T-helper 2 cell treated with Interferon-gamma antibody and Interleukin-4, amounts not matched to agents 5 μg/mL and 100 μg/mL, for 36 hours (primary cell): ENCODE results near the gene TEX51.

ENCODE experiments used
- DNase-seq: peaks from one replicate; pipeline ENCODE4 v3.0.0; 2021; ENCODE audit warnings: low spot score
- H3K27ac Mint-ChIP-seq: one replicate; pipeline ENCODE4 v1.8.0; 2021; ENCODE audit warnings: mild to moderate bottlenecking, mixed read lengths
- H3K27me3 Mint-ChIP-seq: one replicate; pipeline ENCODE4 v1.8.0; 2021; ENCODE audit warnings: low read depth, mixed read lengths
- H3K36me3 Mint-ChIP-seq: one replicate; pipeline ENCODE4 v1.8.0; 2021; ENCODE audit warnings: low read depth, mixed read lengths
- H3K4me1 Mint-ChIP-seq: one replicate; pipeline ENCODE4 v1.8.0; 2021; ENCODE audit warnings: low read depth, mixed read lengths
- H3K4me3 Mint-ChIP-seq: one replicate; pipeline ENCODE4 v1.8.0; 2022; ENCODE audit warnings: mild to moderate bottlenecking, moderate library complexity, mixed read lengths
- H3K9me3 Mint-ChIP-seq: one replicate; pipeline ENCODE4 v1.8.0; 2021; ENCODE audit warnings: mixed read lengths

Gene TEX51

DNA sequence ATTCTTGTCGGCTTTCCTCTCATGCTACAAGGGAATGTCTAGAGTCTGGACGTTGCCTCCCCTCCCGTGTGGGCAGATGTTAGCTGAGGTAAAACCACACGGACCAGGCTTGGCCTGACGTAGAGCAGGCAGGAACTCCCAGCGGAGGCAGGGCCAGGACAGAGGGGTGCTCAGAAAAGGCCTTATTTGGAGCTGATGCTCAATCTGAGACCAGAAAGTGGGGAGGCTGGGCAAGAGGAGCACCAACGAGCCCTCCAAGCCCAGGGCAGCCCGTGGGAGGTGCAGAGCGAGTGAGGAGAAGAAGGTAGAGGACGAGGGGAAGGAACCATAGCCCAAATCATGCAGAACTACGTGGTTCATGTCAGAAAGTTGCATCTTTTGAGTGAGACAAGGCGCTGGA lies 9.0 kb downstream of the TEX51 start:
- no peak for DNase-seq
- no peak overlapping the region for H3K4me3 Mint-ChIP-seq
- no peak overlapping the region for H3K27ac Mint-ChIP-seq
- no peaks in the 10 kb centered on the region for H3K36me3 Mint-ChIP-seq
- no peaks in the 10 kb centered on the region for H3K4me1 Mint-ChIP-seq
- no peaks in the 10 kb centered on the region for H3K9me3 Mint-ChIP-seq
- H3K27me3 Mint-ChIP-seq = peaks cover 3% of the 10 kb centered on the region

DNA sequence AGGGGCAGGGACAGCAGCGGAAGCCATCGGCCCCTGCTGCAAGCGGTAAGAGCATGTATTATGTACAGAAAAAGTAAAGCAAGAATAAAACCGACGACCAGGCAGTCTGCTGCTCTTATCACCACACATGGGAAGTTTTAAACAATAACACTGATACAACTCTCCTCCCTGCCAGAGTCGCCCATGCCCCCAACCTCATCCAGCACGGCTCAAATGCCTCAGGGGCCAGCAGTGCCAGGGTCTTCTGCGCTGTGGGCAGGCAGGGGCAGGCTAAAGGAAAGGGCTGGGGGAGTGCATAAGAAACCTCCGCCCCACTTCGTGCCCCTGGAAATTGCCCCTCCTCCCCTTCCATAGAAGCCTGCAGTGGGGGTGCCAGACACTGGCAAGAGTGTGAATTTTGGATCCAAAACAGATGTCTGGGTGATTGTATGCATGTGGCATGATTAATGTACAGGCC lies 10.1 kb downstream of the TEX51 start:
- no peak for DNase-seq

DNA sequence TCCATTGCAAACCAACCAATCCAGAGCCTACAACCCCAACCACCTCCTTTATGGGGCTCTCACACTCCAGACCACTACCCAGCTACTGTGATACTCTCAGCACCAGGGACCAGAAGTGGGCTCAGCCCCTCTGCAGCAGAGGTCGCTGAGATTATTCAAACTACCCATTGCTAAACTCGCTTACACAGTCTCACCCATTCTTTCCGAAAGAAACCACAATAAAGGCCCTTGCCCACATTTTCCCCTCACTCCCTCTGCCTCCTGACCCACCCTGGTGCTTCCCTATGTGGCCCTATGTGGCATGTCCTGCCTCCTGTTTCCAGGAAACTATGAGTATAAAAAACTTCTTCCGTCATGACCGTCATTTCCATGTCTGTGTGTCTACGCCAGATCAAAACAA lies 10.7 kb downstream of the TEX51 start:
- no peak for DNase-seq
- Mint-ChIP-seq H3K4me3 (no peak overlapping the region), H3K9me3 (no peaks in the 10 kb centered on the region), H3K36me3 (no peaks in the 10 kb centered on the region), H3K4me1 (no peaks in the 10 kb centered on the region), H3K27ac (no peak overlapping the region), H3K27me3 (peaks cover 3% of the 10 kb centered on the region)

More for the DNA sequence above, 10.1 kb downstream of the TEX51 start:
- no peaks in the 10 kb centered on the region for H3K9me3 Mint-ChIP-seq
- no peak overlapping the region for H3K27ac Mint-ChIP-seq
- H3K4me1 Mint-ChIP-seq = no peaks in the 10 kb centered on the region
- peaks cover 3% of the 10 kb centered on the region for H3K27me3 Mint-ChIP-seq
- H3K36me3 Mint-ChIP-seq = no peaks in the 10 kb centered on the region
- H3K4me3 Mint-ChIP-seq = no peak overlapping the region

DNA sequence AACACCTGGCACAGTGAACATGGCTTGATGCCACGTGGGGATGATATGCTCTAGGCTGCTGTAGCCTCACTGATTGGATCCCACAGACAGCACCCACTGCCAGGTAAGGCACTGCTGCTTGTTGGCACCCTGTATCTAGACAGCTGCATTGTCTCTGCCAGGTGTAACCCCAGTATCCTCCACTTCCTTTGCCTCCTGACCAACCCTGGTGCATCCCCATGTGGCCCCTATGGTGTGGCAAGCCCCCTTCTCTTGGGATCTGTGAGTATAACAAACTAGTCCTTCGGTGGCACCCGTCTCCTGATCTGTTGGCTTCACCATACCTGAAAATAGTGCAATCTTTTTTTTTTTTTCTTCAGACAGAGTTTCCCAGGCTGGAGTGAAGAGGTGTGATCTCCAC lies 11.1 kb downstream of the TEX51 start:
- Mint-ChIP-seq H3K27ac (no peak overlapping the region), H3K4me1 (no peaks in the 10 kb centered on the region), H3K36me3 (no peaks in the 10 kb centered on the region), H3K9me3 (no peaks in the 10 kb centered on the region), H3K27me3 (peaks cover 3% of the 10 kb centered on the region), H3K4me3 (no peak overlapping the region)
- no peak for DNase-seq

DNA sequence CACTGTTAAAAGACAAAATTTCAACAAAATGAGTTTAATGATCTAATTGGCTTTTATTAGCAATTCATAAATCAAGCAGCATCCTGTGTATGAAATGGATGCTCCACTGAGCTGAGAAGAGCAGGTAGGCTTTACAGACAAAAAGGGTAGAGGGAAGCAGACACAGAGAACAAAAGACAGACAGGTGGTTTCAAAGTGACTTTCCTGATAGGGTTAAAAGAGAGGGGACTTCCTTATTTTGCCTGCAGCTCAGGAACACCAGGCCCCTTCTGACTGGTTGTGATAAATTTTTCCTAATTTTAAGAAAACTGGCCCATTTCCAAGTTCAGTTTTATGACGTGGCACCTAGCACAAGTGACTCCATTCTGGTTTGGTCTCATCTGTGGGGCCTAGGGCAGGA lies 11.9 kb downstream of the TEX51 start:
- Mint-ChIP-seq H3K9me3 (no peaks in the 10 kb centered on the region), H3K27ac (no peak overlapping the region), H3K4me1 (no peaks in the 10 kb centered on the region), H3K4me3 (no peak overlapping the region), H3K36me3 (no peaks in the 10 kb centered on the region), H3K27me3 (peaks cover 2% of the 10 kb centered on the region)
- no peak for DNase-seq

DNA sequence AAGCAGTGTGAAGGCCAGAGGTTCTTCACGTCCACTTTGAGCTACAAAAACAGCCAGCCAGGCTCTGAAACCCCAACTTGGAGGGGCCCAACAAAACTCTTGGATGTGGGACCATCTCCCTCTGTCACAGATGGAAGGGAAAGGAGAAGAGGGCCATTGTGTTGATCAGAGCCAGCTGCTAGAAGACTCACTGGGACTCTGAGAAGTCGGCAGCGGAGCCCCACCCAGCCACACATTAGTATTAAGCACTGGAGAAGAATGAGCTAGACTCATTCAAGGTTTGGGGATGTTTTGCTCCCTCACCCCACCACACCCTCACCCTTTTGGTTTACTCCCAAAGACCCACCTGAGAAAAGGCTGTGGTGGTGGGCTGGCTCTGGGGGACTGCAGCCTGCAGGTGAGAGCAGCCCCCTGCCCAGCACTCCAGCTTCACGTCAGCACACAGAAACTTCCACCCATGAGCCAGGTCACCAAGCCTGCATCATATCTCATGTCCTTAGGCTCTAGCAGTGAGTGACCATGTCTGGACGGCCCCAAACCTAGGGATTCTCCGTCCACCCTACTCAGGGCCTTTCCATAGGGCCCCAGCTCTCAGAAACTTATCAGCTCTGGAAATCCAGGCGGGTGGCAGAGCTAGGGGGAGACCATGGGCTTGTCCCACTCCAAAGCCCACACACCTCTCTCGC lies 12.6 kb downstream of the TEX51 start:
- H3K4me3 Mint-ChIP-seq = no peak overlapping the region
- H3K36me3 Mint-ChIP-seq = no peaks in the 10 kb centered on the region
- H3K27me3 Mint-ChIP-seq = no peaks in the 10 kb centered on the region
- H3K27ac Mint-ChIP-seq = no peak overlapping the region
- H3K9me3 Mint-ChIP-seq = no peaks in the 10 kb centered on the region
- no peak for DNase-seq
- no peaks in the 10 kb centered on the region for H3K4me1 Mint-ChIP-seq

DNA sequence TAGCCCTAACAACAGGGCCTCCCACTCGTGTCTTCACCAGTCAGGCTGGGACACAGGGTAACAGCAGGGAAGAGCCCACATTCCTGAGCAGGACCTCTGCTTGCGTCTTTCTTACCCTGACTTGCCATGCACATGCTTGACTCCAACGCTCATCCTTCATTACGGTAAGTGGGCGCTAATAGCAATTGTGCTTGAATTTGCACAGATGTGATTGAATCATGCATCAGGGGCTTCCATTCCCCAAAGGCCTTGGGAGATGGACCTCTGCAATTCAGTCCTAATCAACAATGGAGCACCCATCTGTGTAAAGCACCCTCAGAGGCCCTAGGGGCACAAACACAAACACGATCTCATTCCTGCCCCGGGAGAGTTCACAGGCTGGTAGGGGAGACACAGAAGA lies 13.5 kb downstream of the TEX51 start:
- Mint-ChIP-seq H3K36me3 (no peaks in the 10 kb centered on the region), H3K27me3 (no peaks in the 10 kb centered on the region), H3K9me3 (no peaks in the 10 kb centered on the region), H3K27ac (no peak overlapping the region), H3K4me1 (no peaks in the 10 kb centered on the region), H3K4me3 (no peak overlapping the region)
- DNase-seq = no peak

DNA sequence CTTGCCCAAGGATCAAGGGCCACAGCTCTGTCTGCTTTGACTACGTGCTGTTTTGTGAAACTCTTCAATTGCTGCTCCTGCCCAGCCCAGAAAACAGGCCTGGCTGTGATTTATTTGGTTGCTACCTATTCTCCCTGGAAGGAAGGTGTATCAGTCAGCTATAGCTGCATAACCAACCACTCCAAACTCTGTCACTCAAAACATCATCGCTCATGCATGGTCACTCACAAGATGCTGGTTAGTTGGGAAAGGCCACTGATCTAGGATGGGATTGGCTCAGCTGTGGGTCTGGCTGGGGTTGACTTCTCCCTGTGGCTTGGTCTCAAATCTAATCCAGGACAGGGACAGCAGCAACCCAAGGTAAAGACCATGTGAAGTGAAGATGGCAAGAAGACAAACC lies 14.6 kb downstream of the TEX51 start:
- no peaks in the 10 kb centered on the region for H3K4me1 Mint-ChIP-seq
- H3K4me3 Mint-ChIP-seq = no peak overlapping the region
- no peaks in the 10 kb centered on the region for H3K9me3 Mint-ChIP-seq
- DNase-seq = no peak
- no peaks in the 10 kb centered on the region for H3K27me3 Mint-ChIP-seq
- no peaks in the 10 kb centered on the region for H3K36me3 Mint-ChIP-seq
- no peak overlapping the region for H3K27ac Mint-ChIP-seq

DNA sequence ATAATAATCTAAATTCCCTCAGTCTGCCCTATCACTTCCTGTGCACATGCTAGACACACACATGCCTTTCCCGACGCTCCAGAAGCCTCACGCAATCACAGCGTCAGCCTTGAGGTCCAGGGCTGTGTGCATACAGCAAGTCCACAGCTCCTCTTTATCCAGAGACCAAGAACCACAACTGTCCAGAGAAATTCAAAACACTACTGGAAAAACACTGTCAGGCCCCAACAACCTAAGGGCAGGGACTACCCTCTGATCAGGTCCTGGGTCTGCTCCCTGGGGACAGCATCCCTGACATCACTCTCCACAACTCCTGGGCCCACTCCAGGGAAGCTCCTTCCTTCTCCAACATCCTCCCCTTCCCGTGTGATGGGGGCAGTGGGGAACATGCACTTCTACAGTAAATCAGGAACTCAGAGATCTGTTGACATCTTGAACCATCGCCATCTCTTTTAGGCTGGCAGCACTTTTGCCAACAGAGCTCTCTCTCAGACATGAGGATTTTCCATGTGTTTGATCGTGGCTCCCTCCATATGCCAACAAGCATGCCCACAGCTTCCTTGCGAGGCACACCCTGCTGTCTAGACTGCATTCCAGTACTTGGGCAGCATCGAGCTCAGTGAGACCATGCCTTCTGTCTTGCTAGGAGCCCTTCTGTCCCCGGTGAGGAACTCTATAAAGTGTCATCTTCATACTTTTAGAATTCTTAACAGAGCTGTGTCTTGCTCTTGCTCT lies 15.4 kb downstream of the TEX51 start:
- no peak for DNase-seq
- Mint-ChIP-seq H3K27me3 (no peaks in the 10 kb centered on the region), H3K4me1 (no peaks in the 10 kb centered on the region), H3K9me3 (no peaks in the 10 kb centered on the region), H3K36me3 (no peaks in the 10 kb centered on the region), H3K27ac (no peak overlapping the region), H3K4me3 (no peak overlapping the region)

DNA sequence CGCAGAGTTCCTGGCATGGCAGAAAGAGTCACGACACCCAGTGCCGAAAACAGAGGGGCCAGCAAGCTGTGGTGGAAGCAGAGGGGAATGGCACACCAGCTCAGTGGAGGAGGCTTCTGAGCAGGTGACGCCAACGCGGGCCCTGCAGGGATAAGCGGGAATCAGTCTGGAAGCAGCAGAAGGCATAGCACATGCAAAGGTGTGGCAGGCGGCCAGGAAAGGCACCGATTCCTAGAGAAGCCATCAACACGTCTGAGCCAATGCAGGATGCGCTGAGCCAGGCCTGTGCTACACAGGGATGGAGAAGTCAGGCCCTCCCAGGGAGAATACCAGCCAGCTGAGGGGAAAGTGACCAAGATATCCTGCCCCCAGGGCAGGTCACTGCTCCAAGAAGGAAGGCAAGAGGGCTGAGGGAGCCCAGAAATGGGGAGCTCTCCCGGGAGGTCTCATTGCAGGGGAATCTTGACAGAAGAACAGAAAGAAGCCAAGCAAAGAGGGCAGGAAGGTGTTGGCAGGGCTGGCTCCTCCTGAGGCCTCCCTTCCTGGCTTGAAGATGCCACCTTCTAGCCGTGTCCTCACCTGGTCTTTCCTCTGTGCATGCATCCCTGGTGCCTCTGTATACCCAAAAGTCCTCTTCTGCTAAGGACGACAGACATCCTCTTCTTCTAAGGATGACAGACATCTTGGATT lies 16.3 kb downstream of the TEX51 start:
- DNase-seq = no peak
- Mint-ChIP-seq H3K4me3 (no peak overlapping the region), H3K4me1 (no peaks in the 10 kb centered on the region), H3K27me3 (no peaks in the 10 kb centered on the region), H3K27ac (no peak overlapping the region), H3K9me3 (no peaks in the 10 kb centered on the region), H3K36me3 (no peaks in the 10 kb centered on the region)

DNA sequence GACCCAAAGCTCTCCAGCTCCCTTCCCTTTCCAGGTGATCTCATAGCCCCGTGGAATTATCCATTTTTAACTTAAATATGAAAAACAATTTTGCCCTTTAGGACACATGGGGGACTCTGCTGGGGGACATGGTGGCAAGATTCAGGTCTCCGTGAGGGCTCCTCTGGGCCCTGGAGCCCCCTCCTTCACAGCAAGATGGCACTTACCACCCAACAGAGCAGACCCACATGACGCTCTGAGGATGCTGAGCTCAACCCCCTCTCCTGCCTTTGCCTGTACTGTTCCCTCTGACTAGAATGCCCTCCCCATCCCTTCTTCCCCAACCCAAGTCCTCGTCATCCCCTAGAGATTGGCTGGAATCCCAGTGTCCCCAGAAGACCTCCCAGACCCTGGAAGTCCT lies 17.2 kb downstream of the TEX51 start:
- DNase-seq = no peak
- Mint-ChIP-seq H3K36me3 (no peaks in the 10 kb centered on the region), H3K9me3 (no peaks in the 10 kb centered on the region), H3K27me3 (no peaks in the 10 kb centered on the region), H3K27ac (no peak overlapping the region), H3K4me3 (no peak overlapping the region), H3K4me1 (no peaks in the 10 kb centered on the region)

DNA sequence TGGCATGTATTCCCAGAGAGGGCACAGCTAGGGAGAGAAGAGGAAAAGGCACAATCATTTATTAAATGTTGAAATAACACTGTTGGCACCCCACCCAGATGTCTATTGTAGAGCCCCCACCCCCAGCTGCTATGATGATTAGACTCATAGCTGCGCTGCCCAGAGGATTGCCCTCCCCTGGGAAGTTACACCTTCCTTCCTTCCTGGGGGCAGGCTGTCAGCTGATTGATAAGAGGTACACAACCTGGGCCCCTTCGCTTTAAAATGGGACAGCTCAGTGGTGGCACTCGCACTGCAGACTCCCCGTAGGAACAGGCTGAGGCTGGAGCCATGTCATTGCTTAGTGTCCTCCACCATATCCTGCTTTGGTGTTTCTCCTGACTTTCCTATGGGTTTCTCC lies 18.1 kb downstream of the TEX51 start:
- Mint-ChIP-seq H3K36me3 (no peaks in the 10 kb centered on the region), H3K27ac (no peak overlapping the region), H3K4me1 (no peaks in the 10 kb centered on the region), H3K27me3 (no peaks in the 10 kb centered on the region), H3K4me3 (no peak overlapping the region), H3K9me3 (no peaks in the 10 kb centered on the region)
- DNase-seq = no peak

DNA sequence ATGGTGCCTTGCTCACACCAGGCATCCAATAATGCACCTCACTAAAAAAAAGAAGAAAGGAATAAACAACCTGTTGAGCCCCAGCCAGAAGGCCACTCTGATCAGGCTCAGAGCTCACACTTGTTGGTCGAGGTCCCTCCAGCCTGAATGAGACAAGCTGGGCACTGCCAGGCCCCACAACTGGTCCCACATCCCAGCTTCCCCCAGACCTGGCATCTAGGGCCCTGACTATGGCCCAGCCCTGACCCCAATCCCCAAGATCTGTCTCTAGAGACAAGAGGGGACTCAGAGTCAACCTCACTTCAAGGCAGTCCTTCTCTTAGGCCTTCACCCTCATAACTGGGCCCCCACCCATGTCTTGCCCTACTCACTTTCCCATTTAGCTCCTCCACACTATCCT lies 22.4 kb downstream of the TEX51 start:
- H3K27me3 Mint-ChIP-seq = peaks cover 5% of the 10 kb centered on the region
- H3K36me3 Mint-ChIP-seq = no peaks in the 10 kb centered on the region
- no peak for DNase-seq
- no peaks in the 10 kb centered on the region for H3K9me3 Mint-ChIP-seq
- no peak overlapping the region for H3K27ac Mint-ChIP-seq
- no peak overlapping the region for H3K4me3 Mint-ChIP-seq
- H3K4me1 Mint-ChIP-seq = no peaks in the 10 kb centered on the region

DNA sequence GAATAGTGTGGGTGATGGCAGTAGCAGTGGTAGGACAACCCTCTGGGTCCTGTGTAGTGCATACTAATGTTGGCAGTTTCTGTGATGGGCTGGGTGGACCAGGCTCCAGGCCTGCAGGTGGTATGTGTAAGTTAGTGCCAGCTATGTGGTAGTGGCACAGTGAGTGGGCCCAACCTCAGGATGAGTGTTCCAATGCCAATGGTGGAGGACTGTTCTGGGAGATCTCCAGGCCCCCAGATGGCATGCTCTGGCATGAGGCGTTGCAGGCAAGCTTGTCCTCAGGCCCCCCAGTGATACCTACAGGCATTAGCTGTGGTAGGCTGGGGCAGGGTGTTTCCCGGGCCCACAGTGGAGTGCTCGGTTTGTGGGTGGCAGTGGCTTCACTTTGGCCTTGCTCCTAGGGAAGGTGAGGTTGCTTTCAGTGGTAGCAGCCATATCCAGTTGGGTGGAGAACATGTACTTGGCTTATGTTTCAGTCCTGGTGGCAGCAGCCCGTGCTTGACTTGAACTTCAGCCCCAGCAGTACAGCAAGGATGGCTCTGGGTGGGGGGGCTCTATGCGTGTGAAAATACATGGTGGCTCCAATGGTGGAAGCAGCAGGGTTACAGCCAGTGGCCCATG lies 32.4 kb downstream of the TEX51 start:
- Mint-ChIP-seq H3K36me3 (no peaks in the 10 kb centered on the region), H3K4me1 (no peaks in the 10 kb centered on the region), H3K27me3 (peaks cover 9% of the 10 kb centered on the region), H3K9me3 (no peaks in the 10 kb centered on the region), H3K4me3 (no peak overlapping the region), H3K27ac (no peak overlapping the region)
- no peak for DNase-seq
